IMR-90 (cell line): ENCODE data around the gene NTPCR. TPM values are rescaled to one million over a fixed set of nuclear protein-coding genes. Genes with fewer than 3 reads are reported as not detected.

ENCODE experiments used
- ATAC-seq: fragments of 200-7000 bp; cut with Tn5 transposase; 2 replicates; pipeline ENCODE4 v1.9.1; 2020; ENCODE audit warnings: low read depth, mild to moderate bottlenecking, moderate library complexity
- BruUV-seq: library from RNA; stranded (reverse); fragments of 400-500 nt; replicated peaks from 2 replicates; lab custom pipeline; 2021; lab: Mats Ljungman, UMichigan
- CTCF ChIA-PET: fragments of 300-600 bp; formaldehyde crosslinking; extraction: SDS; loops from one replicate; lab custom pipeline; 2021; ENCODE audit warnings: antibody characterized with exemption; lab: Yijun Ruan, JAX
- POLR2A ChIA-PET: fragments of 300-600 bp; sonication (Branson Sonifier 250); formaldehyde crosslinking; loops from one replicate; lab custom pipeline; 2022; ENCODE audit warnings: antibody characterized with exemption; ENCODE audit not compliant: unreplicated experiment; lab: Charles Lee
- DNase-seq: peaks from one replicate; pipeline ENCODE4 v3.0.0; 2013
- H2AFZ ChIP-seq: replicated peaks from 2 replicates; pipeline ENCODE3; 2013; ENCODE audit warnings: low read length, mild to moderate bottlenecking; ENCODE audit not compliant: poor library complexity
- H2AK5ac ChIP-seq: 2 replicates; pipeline ENCODE4 v1.6.1; 2013; ENCODE audit warnings: low read depth, low read length, inconsistent platforms
- H2AK9ac ChIP-seq: replicated peaks from 2 replicates; pipeline ENCODE3; 2013; ENCODE audit warnings: mild to moderate bottlenecking, low read depth, low read length, moderate library complexity; ENCODE audit not compliant: poor library complexity
- H2BK120ac ChIP-seq: 2 replicates; pipeline ENCODE4 v1.6.1; 2013; ENCODE audit warnings: low read depth, low read length, inconsistent platforms
- H2BK15ac ChIP-seq: 3 replicates; pipeline ENCODE4 v1.6.1; 2013; ENCODE audit warnings: low read depth, low read length, inconsistent platforms
- H2BK20ac ChIP-seq: 2 replicates; pipeline ENCODE4 v1.6.1; 2013; ENCODE audit warnings: low read depth, mild to moderate bottlenecking, inconsistent platforms, low read length, moderate library complexity
- H2BK5ac ChIP-seq: 2 replicates; pipeline ENCODE4 v1.6.1; 2013; ENCODE audit warnings: mild to moderate bottlenecking, low read depth, low read length, inconsistent platforms; ENCODE audit not compliant: poor library complexity, severe bottlenecking
- H3K14ac ChIP-seq: replicated peaks from 2 replicates; pipeline ENCODE4 v1.6.1; 2013; ENCODE audit warnings: low read depth, low read length, inconsistent platforms
- H3K18ac ChIP-seq: 2 replicates; pipeline ENCODE4 v1.6.1; 2013; ENCODE audit warnings: low read depth, low read length, control low read depth
- H3K23ac ChIP-seq: 2 replicates; pipeline ENCODE4 v1.6.1; 2013; ENCODE audit warnings: low read depth, low read length, inconsistent platforms
- H3K27ac ChIP-seq: 2 replicates; pipeline ENCODE4 v1.5.1; 2013; ENCODE audit warnings: mild to moderate bottlenecking, control low read depth, low read length; ENCODE audit not compliant: insufficient read depth
- H3K27me3 ChIP-seq: 2 replicates; pipeline ENCODE4 v1.6.1; 2013; ENCODE audit warnings: low read length; ENCODE audit not compliant: control insufficient read depth, insufficient read depth
- H3K36me3 ChIP-seq: 2 replicates; pipeline ENCODE4 v1.6.1; 2013; ENCODE audit warnings: low read length, mixed read lengths; ENCODE audit not compliant: control insufficient read depth, insufficient read depth
- H3K4ac ChIP-seq: 2 replicates; pipeline ENCODE4 v1.6.1; 2013; ENCODE audit warnings: low read depth, low read length, inconsistent platforms
- H3K4me1 ChIP-seq: 2 replicates; pipeline ENCODE4 v1.6.1; 2013; ENCODE audit warnings: low read length, mixed read lengths; ENCODE audit not compliant: control insufficient read depth, insufficient read depth
- H3K4me2 ChIP-seq: 2 replicates; pipeline ENCODE4 v1.6.1; 2013; ENCODE audit warnings: low read depth, mild to moderate bottlenecking, control low read depth, low read length, moderate library complexity
- H3K4me3 ChIP-seq: 2 replicates; pipeline ENCODE4 v1.5.1; 2013; ENCODE audit warnings: low read depth, mild to moderate bottlenecking, control low read depth, low read length, moderate library complexity; ENCODE audit not compliant: insufficient read depth
- H3K56ac ChIP-seq: 2 replicates; pipeline ENCODE4 v1.6.1; 2013; ENCODE audit warnings: low read length, inconsistent platforms; ENCODE audit not compliant: insufficient read depth; ENCODE audit errors: extremely low read depth
- H3K79me1 ChIP-seq, 2 experiments: 2 replicates each; pipeline ENCODE4 v1.6.1; 2013; ENCODE audit warnings: low read length in 2 of 2, inconsistent platforms in 1 of 2, low read depth in 1 of 2
- H3K9ac ChIP-seq: 2 replicates; pipeline ENCODE4 v1.6.1; 2013; ENCODE audit warnings: low read depth, low read length, control low read depth
- H3K9me1 ChIP-seq: 2 replicates; pipeline ENCODE4 v1.6.1; 2013; ENCODE audit warnings: low read length, inconsistent platforms; ENCODE audit not compliant: insufficient read depth
- H3K9me3 ChIP-seq: 2 replicates; pipeline ENCODE4 v1.6.1; 2013; ENCODE audit warnings: low read length; ENCODE audit not compliant: control insufficient read depth, insufficient read depth
- H4K20me1 ChIP-seq: 2 replicates; pipeline ENCODE4 v1.6.1; 2013; ENCODE audit warnings: low read length, inconsistent platforms; ENCODE audit not compliant: insufficient read depth
- H4K5ac ChIP-seq: 2 replicates; pipeline ENCODE4 v1.6.1; 2013; ENCODE audit warnings: mild to moderate bottlenecking, low read depth, low read length, control low read depth
- H4K8ac ChIP-seq, 2 experiments: 2 replicates each; pipeline ENCODE4 v1.6.1; 2013; ENCODE audit warnings: low read depth in 2 of 2, low read length in 2 of 2, control low read depth in 1 of 2, inconsistent platforms in 1 of 2
- H4K91ac ChIP-seq: 2 replicates; pipeline ENCODE4 v1.6.1; 2013; ENCODE audit warnings: low read depth, low read length, inconsistent platforms; ENCODE audit not compliant: insufficient read depth
- BHLHE40 ChIP-seq: fragments of 150-350 bp; IDR thresholded peaks from 2 replicates; pipeline ENCODE4 v1.6.1; 2016; ENCODE audit warnings: mild to moderate bottlenecking, low read depth, low read length
- CEBPB ChIP-seq: IDR thresholded peaks from 2 replicates; pipeline ENCODE4 v1.6.1; 2012; ENCODE audit warnings: low read depth, low read length, improper control_type of control experiment
- CHD1 ChIP-seq: IDR thresholded peaks from 2 replicates; pipeline ENCODE4 v1.6.1; 2012; ENCODE audit warnings: low read depth, low read length, improper control_type of control experiment
- FOS ChIP-seq: fragments of 150-350 bp; IDR thresholded peaks from 2 replicates; pipeline ENCODE4 v1.6.1; 2016; ENCODE audit warnings: low read depth, low read length
- MAFK ChIP-seq: IDR thresholded peaks from 2 replicates; pipeline ENCODE4 v1.6.1; 2012; ENCODE audit warnings: low read depth, low read length, improper control_type of control experiment
- MAZ ChIP-seq: IDR thresholded peaks from 2 replicates; pipeline ENCODE4 v1.6.1; 2012; ENCODE audit warnings: low read depth, mild to moderate bottlenecking, low read length, improper control_type of control experiment, moderate library complexity, borderline replicate concordance
- MXI1 ChIP-seq: IDR thresholded peaks from 2 replicates; pipeline ENCODE4 v1.6.1; 2012; ENCODE audit warnings: low read depth, mild to moderate bottlenecking, low read length, moderate library complexity, borderline replicate concordance
- NFE2L2 ChIP-seq: fragments of 150-350 bp; IDR thresholded peaks from 2 replicates; pipeline ENCODE4 v1.6.1; 2016; ENCODE audit warnings: low read depth, mild to moderate bottlenecking, low read length
- POLR2A ChIP-seq: IDR thresholded peaks from 2 replicates; pipeline ENCODE4 v1.6.1; 2012; ENCODE audit warnings: mild to moderate bottlenecking, low read depth, low read length
- RAD21 ChIP-seq: IDR thresholded peaks from 2 replicates; pipeline ENCODE4 v1.6.1; 2012; ENCODE audit warnings: low read length, improper control_type of control experiment
- RCOR1 ChIP-seq: IDR thresholded peaks from 2 replicates; pipeline ENCODE4 v1.6.1; 2012; ENCODE audit warnings: mild to moderate bottlenecking, low read length, improper control_type of control experiment; ENCODE audit not compliant: insufficient replicate concordance
- RFX5 ChIP-seq: IDR thresholded peaks from 2 replicates; pipeline ENCODE4 v1.8.0; 2012; ENCODE audit warnings: low read depth, mild to moderate bottlenecking, low read length, moderate library complexity
- SMC3 ChIP-seq: fragments of 150-350 bp; IDR thresholded peaks from 2 replicates; pipeline ENCODE4 v1.6.1; 2016; ENCODE audit warnings: low read depth, mild to moderate bottlenecking, antibody characterized with exemption, low read length, moderate library complexity
- WGBS, 2 experiments: methylation state at CpG; one replicate each; pipeline versions ENCODE4 v1.1.5 to v1.1.7; 2013; ENCODE audit warnings: missing lambda C conversion rate in 2 of 2; ENCODE audit not compliant: insufficient read length in 1 of 2; ENCODE audit errors: extremely low coverage in 2 of 2; 5-methylcytosine and 5-hydroxymethylcytosine counted together
- dilution Hi-C: fragments of 300-500 bp; cut with HindIII; formaldehyde crosslinking; loops from one replicate; pipeline ENCODE4 v1.14.3; 2018; ENCODE audit warnings: low sequenced_read_pairs; ENCODE audit not compliant: unreplicated experiment
- in situ Hi-C: fragments of 300-500 bp; cut with MboI; formaldehyde crosslinking; loops from 3 replicates; pipeline ENCODE4 v1.14.3; 2019; ENCODE audit warnings: low sequenced_read_pairs, inconsistent platforms, mixed read lengths
- intact Hi-C: fragments of 100-400 bp; cut with micrococcal nuclease; formaldehyde crosslinking; loops from 2 replicates; pipeline ENCODE4 v1.10.0; 2022
- polyA plus RNA-seq, 3 experiments: library from polyadenylated mRNA; depleted of rRNA; stranded (reverse); fragments of >200 nt; gene quantifications; 2 replicates each; pipeline ENCODE4 v1.2.3, GENCODE V29; 2012; ENCODE audit warnings: low replicate concordance in 1 of 3
- total RNA-seq: library from RNA; depleted of rRNA; stranded (reverse); fragments of >200 nt; gene quantifications from 2 replicates; pipeline ENCODE4 v1.2.3, GENCODE V29; 2012
- TF ChIP-seq, protein P1 (sequence below): fragments of 150-350 bp; IDR thresholded peaks from 2 replicates; pipeline ENCODE4 v1.6.1; 2017; ENCODE audit warnings: mild to moderate bottlenecking, antibody characterized with exemption, low read length, low read depth
- TF ChIP-seq, protein P2 (sequence below): conservative IDR thresholded peaks from 2 replicates; pipeline ENCODE4 v1.5.1; 2012; ENCODE audit warnings: mild to moderate bottlenecking, low read depth, low read length, improper control_type of control experiment
- TF ChIP-seq, protein P3 (sequence below): fragments of 150-350 bp; IDR thresholded peaks from 2 replicates; pipeline ENCODE4 v1.6.1; 2016; ENCODE audit warnings: low read depth, mild to moderate bottlenecking, low read length, moderate library complexity, borderline replicate concordance

Gene NTPCR
- total and polyA plus RNA-seq, 2 of the 4 experiments (the other 2 are of a cell fraction), result 13.3 to 16.5 TPM

DNA sequence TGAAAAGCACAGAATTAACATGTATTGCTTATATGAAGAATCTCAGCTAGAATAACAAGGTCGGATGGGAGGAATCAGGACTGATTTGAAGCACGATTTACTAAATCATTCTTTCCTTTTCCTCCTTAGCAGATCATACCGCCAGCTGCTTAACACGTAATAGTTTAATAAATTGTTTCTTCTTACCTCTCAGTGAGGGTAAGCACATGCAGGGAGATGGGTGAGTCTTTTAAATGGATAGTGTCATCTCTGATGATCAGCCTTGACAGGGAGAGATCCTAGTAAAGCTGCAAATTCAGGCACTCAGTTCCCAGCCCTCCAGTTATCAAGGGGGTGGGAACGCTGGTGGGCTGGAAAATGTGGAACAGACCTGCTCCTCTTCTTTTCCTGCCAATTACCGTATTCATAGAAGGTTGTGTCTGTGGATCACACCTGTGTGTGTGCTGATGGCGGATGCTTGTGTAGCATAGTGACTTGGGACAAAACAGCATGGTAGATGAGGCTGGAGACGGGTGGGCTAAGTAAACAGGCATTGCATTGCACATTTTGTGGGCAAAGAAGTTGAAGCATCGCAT, 30.7 kb downstream of the NTPCR start:
- H4K20me1 ChIP-seq, result no peaks in the 10 kb centered on the region
- no peak overlapping the region for H4K91ac ChIP-seq
- H3K36me3 ChIP-seq, result peaks cover 24% of the 10 kb centered on the region; the same call in 1 of the 2 replicates
- DNase-seq (no peak), ATAC-seq (no peak)
- peak overlapping the region; percentile 17; the same call in 1 of the 2 replicates for H3K4ac ChIP-seq
- 0 out of 2 replicates have a peak overlapping the region, but pooled peaks have one; percentile 20 for H2AK5ac ChIP-seq
- H3K27ac ChIP-seq, result no peak overlapping the region
- H3K27me3 ChIP-seq, result no peaks in the 10 kb centered on the region
- no peak overlapping the region for H3K18ac ChIP-seq
- ChIA-PET CTCF (interaction anchor here (1.5 kb wide), 1 partner anchor 19 kb away, joined by 4 read pairs; no protein-coding TSS in a partner anchor), POLR2A (no interaction called here)
- no peak overlapping the region for H2AK9ac ChIP-seq
- no CpG with 5 or more reads among the region's 9 CpGs for WGBS, 2 experiments
- H3K4me1 ChIP-seq, result peaks cover 16% of the 10 kb centered on the region
- peaks cover 20% of the 10 kb centered on the region for H3K9me1 ChIP-seq
- H3K23ac ChIP-seq, result no peak overlapping the region
- H3K9me3 ChIP-seq, result no peaks in the 10 kb centered on the region
- H2BK20ac ChIP-seq, result no peak overlapping the region; the same call in 1 of the 2 replicates
- no peak overlapping the region for H3K9ac ChIP-seq
- no peak overlapping the region for H3K4me3 ChIP-seq
- intact Hi-C loops, result no loop called here
- dilution Hi-C loops, result no loop called here
- no peak overlapping the region for H2BK15ac ChIP-seq
- TF ChIP-seq RFX5 (no peak), POLR2A (no peak), CEBPB (no peak), RCOR1 (no peak), MAFK (no peak), MAZ (no peak), FOS (no peak), MXI1 (no peak), RAD21 (no peak), SMC3 (no peak), BHLHE40 (no peak), CHD1 (no peak), NFE2L2 (no peak)
- TF ChIP-seq, protein P1, sequence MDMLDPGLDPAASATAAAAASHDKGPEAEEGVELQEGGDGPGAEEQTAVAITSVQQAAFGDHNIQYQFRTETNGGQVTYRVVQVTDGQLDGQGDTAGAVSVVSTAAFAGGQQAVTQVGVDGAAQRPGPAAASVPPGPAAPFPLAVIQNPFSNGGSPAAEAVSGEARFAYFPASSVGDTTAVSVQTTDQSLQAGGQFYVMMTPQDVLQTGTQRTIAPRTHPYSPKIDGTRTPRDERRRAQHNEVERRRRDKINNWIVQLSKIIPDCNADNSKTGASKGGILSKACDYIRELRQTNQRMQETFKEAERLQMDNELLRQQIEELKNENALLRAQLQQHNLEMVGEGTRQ, result no peak
- TF ChIP-seq, protein P2, sequence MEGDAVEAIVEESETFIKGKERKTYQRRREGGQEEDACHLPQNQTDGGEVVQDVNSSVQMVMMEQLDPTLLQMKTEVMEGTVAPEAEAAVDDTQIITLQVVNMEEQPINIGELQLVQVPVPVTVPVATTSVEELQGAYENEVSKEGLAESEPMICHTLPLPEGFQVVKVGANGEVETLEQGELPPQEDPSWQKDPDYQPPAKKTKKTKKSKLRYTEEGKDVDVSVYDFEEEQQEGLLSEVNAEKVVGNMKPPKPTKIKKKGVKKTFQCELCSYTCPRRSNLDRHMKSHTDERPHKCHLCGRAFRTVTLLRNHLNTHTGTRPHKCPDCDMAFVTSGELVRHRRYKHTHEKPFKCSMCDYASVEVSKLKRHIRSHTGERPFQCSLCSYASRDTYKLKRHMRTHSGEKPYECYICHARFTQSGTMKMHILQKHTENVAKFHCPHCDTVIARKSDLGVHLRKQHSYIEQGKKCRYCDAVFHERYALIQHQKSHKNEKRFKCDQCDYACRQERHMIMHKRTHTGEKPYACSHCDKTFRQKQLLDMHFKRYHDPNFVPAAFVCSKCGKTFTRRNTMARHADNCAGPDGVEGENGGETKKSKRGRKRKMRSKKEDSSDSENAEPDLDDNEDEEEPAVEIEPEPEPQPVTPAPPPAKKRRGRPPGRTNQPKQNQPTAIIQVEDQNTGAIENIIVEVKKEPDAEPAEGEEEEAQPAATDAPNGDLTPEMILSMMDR, result no peak
- TF ChIP-seq, protein P3, sequence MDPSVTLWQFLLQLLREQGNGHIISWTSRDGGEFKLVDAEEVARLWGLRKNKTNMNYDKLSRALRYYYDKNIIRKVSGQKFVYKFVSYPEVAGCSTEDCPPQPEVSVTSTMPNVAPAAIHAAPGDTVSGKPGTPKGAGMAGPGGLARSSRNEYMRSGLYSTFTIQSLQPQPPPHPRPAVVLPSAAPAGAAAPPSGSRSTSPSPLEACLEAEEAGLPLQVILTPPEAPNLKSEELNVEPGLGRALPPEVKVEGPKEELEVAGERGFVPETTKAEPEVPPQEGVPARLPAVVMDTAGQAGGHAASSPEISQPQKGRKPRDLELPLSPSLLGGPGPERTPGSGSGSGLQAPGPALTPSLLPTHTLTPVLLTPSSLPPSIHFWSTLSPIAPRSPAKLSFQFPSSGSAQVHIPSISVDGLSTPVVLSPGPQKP, result no peak
- in situ Hi-C loops, result no loop called here
- BruUV-seq, result no TSS peak
- no peaks in the 10 kb centered on the region for H3K79me1 ChIP-seq
- H2BK5ac ChIP-seq, result no peak overlapping the region
- no peak overlapping the region for H3K56ac ChIP-seq
- H2AFZ ChIP-seq, result no peak overlapping the region
- no peak overlapping the region for H3K4me2 ChIP-seq
- H2BK120ac ChIP-seq, result peak overlapping the region; percentile 26; the same call in 1 of the 2 replicates
- H4K5ac ChIP-seq, result no peak overlapping the region
- no peak overlapping the region; the same call in 1 of the 2 replicates for H3K14ac ChIP-seq
- H4K8ac ChIP-seq, result no peak overlapping the region
